ENCODE data around the gene HMX2.
"Not testable (repeated sequence)": the region's sequence is repeated elsewhere in the genome, so short reads cannot be mapped to it uniquely, and the experiment has no call there.

HMX2 gene

GRCh38 chr10:123150986-123151736 lies 3.2 kb downstream of the HMX2 start:
- no peak for DNase-seq (ENCODE audit: low read depth in 1 of 2, low spot score in 1 of 2)

GRCh38 chr10:123151737-123152135 lies 3.8 kb downstream of the HMX2 start:
- no peak for DNase-seq (ENCODE audit: low read depth in 1 of 2, low spot score in 1 of 2)

GRCh38 chr10:123153486-123154091 lies 5.7 kb downstream of the HMX2 start:
- DNase-seq (ENCODE audit: low read depth in 1 of 2, low spot score in 1 of 2): no peak

- peak; percentile 84 to 97 for DNase-seq (ENCODE audit: low read depth in 1 of 2, low spot score in 1 of 2)
Measured at GRCh38 chr10:123154092-123154710, 6.3 kb downstream of the HMX2 start, which contains the start of gene BUB3. Gene BUB3 (plus strand): TSS chr10:123154402. CDS start chr10:123154918, 516 bp downstream.

- DNase-seq (ENCODE audit: low read depth in 1 of 2, low spot score in 1 of 2): peak in 1 of 2 donors; percentile 23
Measured at GRCh38 chr10:123154711-123155505, 7.0 kb downstream of the HMX2 start.

- no peak for DNase-seq (ENCODE audit: low read depth in 1 of 2, low spot score in 1 of 2)
Measured at GRCh38 chr10:123156078-123156477, 8.1 kb downstream of the HMX2 start.

- no peak for DNase-seq (ENCODE audit: low read depth in 1 of 2, low spot score in 1 of 2)
Measured at GRCh38 chr10:123157210-123157609, 9.3 kb downstream of the HMX2 start.

GRCh38 chr10:123158682-123159081 lies 10.7 kb downstream of the HMX2 start:
- no peak for DNase-seq (ENCODE audit: low read depth in 1 of 2, low spot score in 1 of 2)

- DNase-seq (ENCODE audit: low read depth in 1 of 2, low spot score in 1 of 2): no peak
Measured at GRCh38 chr10:123160311-123160980, 12.5 kb downstream of the HMX2 start.

- DNase-seq (ENCODE audit: low read depth in 1 of 2, low spot score in 1 of 2): no peak
Measured at GRCh38 chr10:123164319-123164718, 16.4 kb downstream of the HMX2 start.

GRCh38 chr10:123165445-123166072 lies 17.6 kb downstream of the HMX2 start:
- DNase-seq (ENCODE audit: low read depth in 1 of 2, low spot score in 1 of 2): no peak

- DNase-seq (ENCODE audit: low read depth in 1 of 2, low spot score in 1 of 2): no peak
Measured at GRCh38 chr10:123166618-123167017, 18.7 kb downstream of the HMX2 start.

- DNase-seq (ENCODE audit: low read depth in 1 of 2, low spot score in 1 of 2): no peak
Measured at GRCh38 chr10:123170961-123171360, 23.0 kb downstream of the HMX2 start.

- DNase-seq (ENCODE audit: low read depth in 1 of 2, low spot score in 1 of 2): not testable (repeated sequence)
Measured at GRCh38 chr10:123171616-123172015, 23.7 kb downstream of the HMX2 start.

- no peak for DNase-seq (ENCODE audit: low read depth in 1 of 2, low spot score in 1 of 2)
Measured at GRCh38 chr10:123175389-123176387, 27.8 kb downstream of the HMX2 start.

GRCh38 chr10:123178390-123178789 lies 30.5 kb downstream of the HMX2 start:
- DNase-seq (ENCODE audit: low read depth in 1 of 2, low spot score in 1 of 2): not testable (repeated sequence)

GRCh38 chr10:123180101-123181090 lies 32.5 kb downstream of the HMX2 start:
- DNase-seq (ENCODE audit: low read depth in 1 of 2, low spot score in 1 of 2): no peak

- DNase-seq (ENCODE audit: low read depth in 1 of 2, low spot score in 1 of 2): no peak
Measured at GRCh38 chr10:123183724-123184123, 35.8 kb downstream of the HMX2 start.

Measured in activated CD4-positive, alpha-beta T cell treated with anti-CD3 and anti-CD28 coated beads, Interleukin-2, amount 50 U/mL, for 24 hours (primary cell).